ENCODE results near the gene SPACA9. TPM values are rescaled to one million over a fixed set of nuclear protein-coding genes. Genes with fewer than 3 reads are reported as not detected.
A peak's percentile ranks its signal among the peaks of the same experiment; 100 is the strongest.

The SPACA9 gene
- polyA plus RNA-seq (ENCODE audit: insufficient read length in 4 of 4) = 10 to 100 TPM in 2 of 4 donors, 1 to 10 TPM in 2; 8.8 to 11.6 (median 9.5) TPM

GRCh38 chr9:132878695-132879456 lies at the start of gene SPACA9:
Gene SPACA9, plus strand, starts transcription at chr9:132878898. Its CDS starts 5,050 bp downstream, at chr9:132883948.
- DNase-seq (ENCODE audit: low read depth in 4 of 4, low spot score in 2 of 4) = peak in 3 of 4 donors; percentile 29 to 49 (median 37)

GRCh38 chr9:132832171-132832881 lies 46.4 kb upstream of the SPACA9 start:
- no peak for DNase-seq (ENCODE audit: low read depth in 4 of 4, low spot score in 2 of 4)

GRCh38 chr9:132833550-132834121 lies 45.1 kb upstream of the SPACA9 start:
- DNase-seq (ENCODE audit: low read depth in 4 of 4, low spot score in 2 of 4) = no peak

- DNase-seq (ENCODE audit: low read depth in 4 of 4, low spot score in 2 of 4) = no peak
These were observed 44.4 kb upstream of the SPACA9 start for GRCh38 chr9:132834343-132834742.

GRCh38 chr9:132837501-132838286 lies 41.0 kb upstream of the SPACA9 start:
- DNase-seq (ENCODE audit: low read depth in 4 of 4, low spot score in 2 of 4) = no peak

GRCh38 chr9:132838291-132838690 lies 40.4 kb upstream of the SPACA9 start:
- DNase-seq (ENCODE audit: low read depth in 4 of 4, low spot score in 2 of 4) = no peak

- no peak for DNase-seq (ENCODE audit: low read depth in 4 of 4, low spot score in 2 of 4)
These were observed 37.7 kb upstream of the SPACA9 start for GRCh38 chr9:132840980-132841379.

GRCh38 chr9:132842124-132843044 lies 36.3 kb upstream of the SPACA9 start:
- no peak for DNase-seq (ENCODE audit: low read depth in 4 of 4, low spot score in 2 of 4)

- DNase-seq (ENCODE audit: low read depth in 4 of 4, low spot score in 2 of 4) = no peak
These were observed 32.4 kb upstream of the SPACA9 start for GRCh38 chr9:132846109-132846917.

GRCh38 chr9:132846918-132847515 lies 31.7 kb upstream of the SPACA9 start:
- no peak for DNase-seq (ENCODE audit: low read depth in 4 of 4, low spot score in 2 of 4)

GRCh38 chr9:132849185-132849706 lies 29.5 kb upstream of the SPACA9 start:
- no peak for DNase-seq (ENCODE audit: low read depth in 4 of 4, low spot score in 2 of 4)

- DNase-seq (ENCODE audit: low read depth in 4 of 4, low spot score in 2 of 4) = no peak
These were observed 25.2 kb upstream of the SPACA9 start for GRCh38 chr9:132853482-132853881.

- DNase-seq (ENCODE audit: low read depth in 4 of 4, low spot score in 2 of 4) = no peak
These were observed 23.9 kb upstream of the SPACA9 start for GRCh38 chr9:132854832-132855231.

- DNase-seq (ENCODE audit: low read depth in 4 of 4, low spot score in 2 of 4) = no peak
These were observed 22.8 kb upstream of the SPACA9 start for GRCh38 chr9:132855904-132856303.

GRCh38 chr9:132857031-132857430 lies 21.7 kb upstream of the SPACA9 start:
- DNase-seq (ENCODE audit: low read depth in 4 of 4, low spot score in 2 of 4) = no peak

GRCh38 chr9:132857616-132858342 lies 20.9 kb upstream of the SPACA9 start:
- DNase-seq (ENCODE audit: low read depth in 4 of 4, low spot score in 2 of 4) = no peak

GRCh38 chr9:132858751-132859150 lies 19.9 kb upstream of the SPACA9 start:
- no peak for DNase-seq (ENCODE audit: low read depth in 4 of 4, low spot score in 2 of 4)

- no peak for DNase-seq (ENCODE audit: low read depth in 4 of 4, low spot score in 2 of 4)
These were observed 17.0 kb upstream of the SPACA9 start for GRCh38 chr9:132861666-132862065.
